SHP77 treated with DMSO at 0.1 percent for 48 hours (cell line): Measurements from ENCODE around the gene CTAG1B.
"Not testable (repeated sequence)": the region's sequence is repeated elsewhere in the genome, so short reads cannot be mapped to it uniquely, and the experiment has no call there.

ENCODE experiments used
- DNase-seq: peaks from one replicate; lab custom pipeline; 2025; lab: John Stamatoyannopoulos, UW

The CTAG1B gene

DNA sequence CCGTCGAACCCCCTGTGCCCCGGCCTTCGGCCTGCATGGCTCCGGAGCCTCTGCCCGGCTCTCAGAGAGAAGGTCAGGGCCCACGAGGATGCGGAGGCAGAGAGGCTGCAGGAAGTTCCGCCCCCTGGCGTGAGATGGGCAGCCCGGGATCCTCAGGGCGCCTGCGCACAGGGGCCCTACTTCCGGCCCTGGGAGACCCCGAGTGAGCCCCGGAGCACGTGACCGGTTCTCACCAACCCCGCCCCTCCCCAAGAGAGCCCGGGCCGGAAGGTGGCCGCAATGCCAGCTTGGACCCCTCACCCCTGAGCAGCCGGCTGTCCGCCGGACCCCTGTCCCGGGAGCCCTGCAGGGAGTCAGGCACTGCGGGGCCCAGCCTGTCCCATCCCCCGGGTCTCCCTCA is at the start of gene CTAG1B:
Gene CTAG1B (minus strand): TSS at position 101 of the 400 bp plus-strand sequence. CDS start 64 bp downstream, at position 37.
- DNase-seq, result not testable (repeated sequence)

DNA sequence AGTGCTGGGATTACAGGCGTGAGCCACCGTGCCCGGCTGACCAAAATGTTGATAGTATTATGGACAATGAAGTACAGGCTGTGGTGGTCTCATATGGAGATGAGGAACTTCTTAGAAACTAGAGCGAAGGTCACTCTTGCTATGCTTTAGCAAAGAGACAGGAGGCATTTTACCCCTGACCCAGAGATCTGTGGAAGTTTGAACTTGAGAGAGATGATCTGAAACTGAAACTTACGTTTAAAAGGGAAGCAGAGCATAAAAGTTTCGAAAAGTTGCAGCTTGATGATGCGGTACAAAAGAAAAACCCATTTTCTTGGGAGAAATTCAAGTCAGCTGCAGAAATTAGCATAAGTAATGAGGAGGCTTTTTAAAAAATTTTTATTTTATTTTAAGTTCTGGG is 42.8 kb upstream of the CTAG1B start:
- no peak for DNase-seq

DNA sequence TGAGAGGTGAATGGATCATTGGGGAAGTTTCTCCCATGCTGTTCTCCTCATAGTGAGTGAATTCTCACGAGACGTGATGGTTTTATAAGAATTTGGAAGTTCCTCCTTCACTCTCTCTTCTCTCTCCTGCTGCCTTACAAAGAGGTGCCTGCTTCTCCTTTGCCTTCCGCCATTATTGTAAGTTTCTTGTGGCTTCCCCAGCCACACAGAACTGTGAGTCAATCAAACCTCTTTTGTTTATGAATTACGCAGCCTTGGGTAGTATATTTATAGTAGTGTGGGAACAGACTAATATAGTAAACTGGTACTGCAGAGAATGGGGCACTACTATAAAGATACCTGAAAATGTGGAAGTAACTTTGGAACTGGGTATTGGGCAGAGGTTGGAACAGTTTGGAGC is 42.1 kb upstream of the CTAG1B start:
- DNase-seq, result no peak

DNA sequence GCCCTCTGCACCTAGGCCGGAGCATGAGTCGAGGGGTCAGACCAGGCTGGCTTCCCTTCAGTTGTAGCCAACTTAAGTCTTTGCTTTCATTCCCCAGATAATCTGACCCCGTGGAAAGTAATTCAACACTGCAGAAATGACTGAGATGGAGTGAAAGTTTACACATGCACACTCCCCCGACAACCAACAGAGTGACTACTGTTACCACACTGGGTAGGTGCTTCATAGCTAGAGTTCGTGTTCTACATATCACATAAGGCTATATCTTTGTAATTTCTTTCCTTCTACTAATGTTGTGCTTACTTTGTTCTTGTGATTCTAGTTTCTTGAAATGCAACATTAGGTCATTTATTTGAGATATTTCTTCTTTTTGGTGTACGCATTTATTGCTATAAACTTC is 41.5 kb upstream of the CTAG1B start:
- no peak for DNase-seq

DNA sequence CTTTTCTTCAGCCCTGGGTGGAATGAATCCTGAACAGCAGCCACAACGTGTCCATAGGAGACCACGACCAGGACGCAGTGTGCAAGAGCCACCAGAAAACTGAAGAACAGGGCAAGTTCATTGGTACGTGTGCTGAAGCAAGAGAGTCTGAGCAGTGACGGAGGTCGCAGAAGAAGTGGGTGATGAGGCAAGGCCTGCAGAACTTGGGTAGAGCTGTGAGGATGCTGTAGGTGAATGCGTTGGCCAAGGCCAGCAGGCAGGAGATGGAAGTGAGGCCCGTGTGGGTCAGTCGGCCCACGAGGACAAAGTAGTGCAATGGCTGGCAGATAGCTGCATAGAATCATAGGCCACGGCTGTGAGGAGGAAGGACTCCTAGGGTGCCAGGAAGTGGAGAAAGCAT is 39.9 kb upstream of the CTAG1B start:
- no peak for DNase-seq

DNA sequence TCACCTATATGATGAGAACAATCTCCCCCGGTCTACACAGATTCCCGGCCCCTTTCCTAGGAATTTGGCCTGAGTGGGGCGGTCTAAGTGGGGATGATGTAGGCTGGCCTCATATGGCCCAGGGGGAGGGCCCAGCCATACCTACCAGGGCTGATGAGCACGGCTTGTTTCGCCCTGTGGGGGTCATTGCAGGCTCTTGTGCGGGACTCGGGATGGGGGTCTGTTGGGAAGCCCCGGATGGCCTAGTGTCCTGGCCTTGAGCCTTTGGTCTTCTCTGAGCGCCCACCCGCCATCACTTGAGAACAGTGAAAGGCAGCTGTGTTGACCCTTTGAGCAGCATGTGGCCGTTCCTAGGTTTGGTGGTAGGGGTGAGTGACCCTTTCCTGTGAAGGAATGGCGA is 39.1 kb upstream of the CTAG1B start:
- DNase-seq, result no peak

DNA sequence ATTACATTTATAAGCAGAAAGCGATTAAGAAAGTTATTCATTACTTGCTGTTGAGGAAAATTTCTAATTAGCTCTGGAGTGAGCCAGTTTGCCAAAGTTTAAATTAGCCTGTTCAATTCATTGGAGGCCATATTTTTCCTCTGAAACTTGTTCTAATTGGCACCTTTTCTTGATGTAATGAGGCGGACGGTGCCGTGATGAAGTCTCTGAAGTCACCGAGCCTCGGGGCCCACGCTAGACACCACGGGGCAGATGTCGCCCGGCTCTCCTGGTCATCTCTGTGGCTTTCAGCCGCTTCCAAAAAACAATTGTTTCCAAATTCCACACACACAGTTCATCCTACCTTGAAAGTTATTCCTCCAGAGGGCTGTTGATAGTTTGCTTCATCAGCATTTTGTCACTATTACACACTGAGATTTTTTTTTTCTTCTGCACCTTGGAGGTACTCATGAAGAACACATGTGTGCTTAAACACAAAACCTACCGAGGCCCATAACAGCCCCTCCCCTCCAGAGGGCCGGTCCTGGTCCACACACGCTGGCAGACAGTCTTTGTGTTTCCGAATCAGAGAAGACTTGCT is 38.2 kb upstream of the CTAG1B start:
- DNase-seq, result no peak

DNA sequence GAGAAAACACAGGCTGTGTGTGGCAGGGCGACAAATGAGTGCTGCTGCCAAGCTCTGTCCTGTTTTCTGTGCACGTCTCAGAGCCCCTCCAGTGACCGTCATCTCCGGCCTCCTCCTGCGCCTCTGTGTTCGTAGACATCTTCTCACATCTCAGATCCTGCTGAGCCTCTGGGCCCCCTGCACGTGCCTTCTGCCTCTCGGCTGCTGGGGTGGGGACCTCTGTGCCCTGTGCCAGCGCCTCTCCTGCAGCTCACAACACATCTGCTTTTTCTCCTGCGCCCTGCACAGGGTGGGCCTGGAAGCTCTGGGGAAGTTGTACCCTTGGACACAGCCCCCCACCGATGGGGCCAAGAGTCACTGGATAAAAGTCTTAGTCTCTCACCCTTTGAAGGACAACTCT is 36.7 kb upstream of the CTAG1B start:
- no peak for DNase-seq

DNA sequence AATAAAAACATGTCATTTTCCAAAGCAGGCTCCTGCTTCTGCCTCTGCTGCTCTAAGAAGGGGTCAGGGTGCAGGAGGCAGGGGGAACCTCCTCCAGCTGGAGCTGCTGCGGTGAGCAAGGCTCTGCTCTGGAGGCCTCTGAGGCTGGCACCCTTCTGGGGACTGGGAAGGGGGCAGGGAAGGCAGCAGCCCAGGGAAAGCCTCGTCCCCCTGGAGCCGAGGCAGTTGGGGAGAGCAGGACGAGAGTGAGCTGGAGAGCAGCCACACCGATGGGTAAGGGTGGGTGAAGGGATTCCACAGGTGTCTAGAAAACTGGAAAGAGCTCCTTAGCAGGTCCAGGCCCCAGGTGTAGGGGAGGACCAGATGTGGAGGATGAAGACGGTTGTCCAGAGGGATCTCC is 36.3 kb upstream of the CTAG1B start:
- DNase-seq, result no peak

DNA sequence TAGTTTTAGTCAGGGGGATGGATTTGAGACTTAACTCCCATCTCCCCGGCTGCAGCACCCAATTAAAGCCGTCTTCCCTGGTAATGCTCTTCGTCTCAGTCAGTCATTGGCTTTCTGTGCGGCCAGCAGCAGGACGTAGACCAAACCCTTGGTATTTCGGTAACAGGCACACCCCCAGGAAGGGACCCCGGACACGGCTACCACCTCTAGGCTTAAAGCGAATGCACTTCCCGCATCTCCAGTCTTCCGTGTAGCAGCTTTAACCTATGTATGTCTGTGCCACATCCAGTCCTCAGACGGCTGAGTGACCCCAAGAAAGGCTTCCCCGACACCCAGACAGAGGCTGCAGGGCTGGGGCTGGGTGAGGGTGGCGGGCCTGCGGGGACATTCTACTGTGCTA is 35.8 kb upstream of the CTAG1B start:
- DNase-seq, result no peak

DNA sequence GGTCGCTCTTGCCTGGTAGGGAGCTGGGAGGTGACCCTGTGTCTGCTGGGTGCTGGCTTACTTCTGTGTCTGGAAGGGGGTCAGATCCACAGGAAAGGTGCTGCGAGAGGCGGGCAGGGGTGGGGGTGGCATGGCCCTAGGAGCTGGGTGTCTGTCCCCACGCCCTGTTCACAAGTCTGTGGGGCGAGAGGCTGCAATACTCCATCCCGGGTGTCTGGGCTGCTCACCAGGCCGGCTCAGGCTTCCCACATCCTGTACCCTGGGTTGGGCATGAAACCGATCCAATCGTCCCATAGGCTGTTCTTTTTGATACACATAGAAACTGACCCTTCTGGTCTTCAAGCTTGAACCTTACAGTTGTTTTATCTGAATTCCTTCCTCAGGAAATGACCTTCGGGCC is 35.3 kb upstream of the CTAG1B start:
- DNase-seq, result no peak

DNA sequence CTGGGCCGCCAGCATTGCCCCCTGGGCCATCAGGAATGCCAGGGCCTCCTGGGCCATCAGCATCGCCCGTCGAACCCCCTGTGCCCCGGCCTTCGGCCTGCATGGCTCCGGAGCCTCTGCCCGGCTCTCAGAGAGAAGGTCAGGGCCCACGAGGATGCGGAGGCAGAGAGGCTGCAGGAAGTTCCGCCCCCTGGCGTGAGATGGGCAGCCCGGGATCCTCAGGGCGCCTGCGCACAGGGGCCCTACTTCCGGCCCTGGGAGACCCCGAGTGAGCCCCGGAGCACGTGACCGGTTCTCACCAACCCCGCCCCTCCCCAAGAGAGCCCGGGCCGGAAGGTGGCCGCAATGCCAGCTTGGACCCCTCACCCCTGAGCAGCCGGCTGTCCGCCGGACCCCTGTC is 34.3 kb upstream of the CTAG1B start, which contains the start of gene CTAG2:
Gene CTAG2 (minus strand): TSS at position 167 of the 400 bp plus-strand sequence. CDS start 64 bp downstream, at position 103.
- not testable (repeated sequence) for DNase-seq

DNA sequence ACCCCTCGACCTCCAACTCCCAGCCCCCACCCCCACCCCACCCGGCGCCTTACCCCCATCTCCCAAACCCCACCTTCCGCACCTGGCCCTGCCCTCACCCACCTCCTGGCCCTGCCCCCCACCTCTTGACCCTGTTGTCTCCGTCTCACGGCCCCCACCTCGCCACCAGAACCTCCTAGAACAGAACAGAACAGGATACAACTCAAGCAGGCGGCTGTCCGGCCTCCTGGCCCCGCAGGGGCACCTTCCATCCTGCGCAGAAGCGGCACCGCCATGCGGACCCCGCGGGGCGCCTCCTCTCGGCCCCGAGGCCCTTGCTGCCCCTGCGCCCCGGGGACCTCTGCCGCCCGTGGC is 33.9 kb upstream of the CTAG1B start:
- DNase-seq, result no peak

DNA sequence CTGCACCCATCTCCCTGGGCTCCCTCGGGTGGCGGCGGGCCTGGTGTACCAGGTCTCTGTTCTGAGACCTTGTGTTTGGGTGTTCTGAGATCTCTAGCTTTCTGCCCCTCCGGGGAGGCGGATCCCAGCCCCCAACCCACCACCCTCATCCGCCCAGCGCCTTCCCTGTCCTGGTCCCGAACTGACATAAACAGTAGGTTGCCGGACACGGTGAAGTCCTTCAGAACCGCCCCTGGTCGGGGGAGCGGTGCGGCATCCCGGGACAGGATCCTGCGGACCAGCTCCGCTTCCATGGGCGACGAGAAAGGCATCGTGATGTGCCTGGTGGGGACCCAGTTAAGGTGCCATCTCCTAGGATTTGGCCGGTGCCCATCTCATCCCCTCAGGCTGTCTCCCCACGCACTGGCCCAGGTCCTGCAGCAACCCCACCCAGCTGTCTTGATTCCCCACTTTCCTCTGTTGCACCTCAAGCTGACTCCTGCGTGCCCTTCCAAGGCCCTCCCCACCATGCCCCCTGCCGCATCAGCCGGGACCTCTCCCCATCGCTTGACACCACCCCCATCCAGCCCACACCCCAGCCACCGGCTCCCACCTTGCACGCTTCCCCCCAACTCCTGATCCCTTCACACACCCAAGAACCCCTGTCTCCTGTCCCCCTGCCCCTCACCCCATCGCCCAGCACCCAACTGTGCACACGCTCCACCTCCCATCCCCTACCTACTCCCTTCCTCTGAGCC is 33.4 kb upstream of the CTAG1B start:
- DNase-seq, result no peak

DNA sequence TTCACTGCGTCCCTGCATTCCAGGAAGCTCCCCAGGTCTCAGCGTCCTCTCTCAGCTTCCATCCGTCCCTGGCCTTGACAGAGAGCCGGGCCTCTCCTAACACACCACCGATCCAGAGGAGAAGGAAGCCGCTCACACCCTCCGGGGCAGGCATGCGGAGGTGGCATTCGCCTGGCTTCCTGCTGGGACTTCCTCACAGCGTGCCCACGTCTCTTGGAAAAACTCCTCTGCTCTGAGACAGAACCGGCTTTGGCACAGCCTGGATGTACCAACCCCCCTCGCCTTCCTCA is 31.1 kb upstream of the CTAG1B start:
- DNase-seq, result no peak

DNA sequence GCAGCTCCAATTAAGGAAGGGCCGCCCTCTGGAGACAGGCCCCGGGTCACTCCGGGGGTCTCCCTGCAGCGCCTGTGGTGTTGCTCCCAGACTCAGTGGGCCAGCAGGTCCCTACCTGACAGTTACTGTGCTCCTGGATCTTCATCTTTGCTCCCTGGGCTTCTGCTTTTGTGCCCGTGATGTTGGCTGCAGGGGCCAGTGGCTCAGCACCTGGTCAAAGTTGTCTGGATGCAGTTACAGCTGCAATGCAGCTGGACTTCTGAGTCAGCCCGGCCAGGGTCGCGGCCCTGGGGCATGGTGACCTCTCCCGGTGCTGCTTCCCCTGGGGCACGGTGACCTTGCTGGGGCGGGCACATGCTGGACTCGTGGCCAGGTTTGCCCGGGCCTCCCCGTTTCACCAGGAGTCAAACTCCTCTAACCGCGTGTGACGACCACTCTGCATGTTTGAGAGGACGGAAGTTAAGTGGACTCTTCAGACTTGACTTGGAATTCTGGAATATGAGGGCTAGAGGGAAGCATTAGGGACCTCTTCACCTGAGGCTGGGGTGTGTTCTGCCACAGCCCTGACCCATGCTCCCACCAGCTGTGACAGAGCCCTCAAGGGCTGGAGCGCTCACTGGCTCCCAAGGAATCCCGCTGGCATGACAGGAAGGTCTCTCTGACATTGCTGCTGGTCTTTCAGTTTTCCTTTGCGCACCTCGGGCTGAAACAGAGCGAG is 30.6 kb upstream of the CTAG1B start:
- DNase-seq, result no peak

DNA sequence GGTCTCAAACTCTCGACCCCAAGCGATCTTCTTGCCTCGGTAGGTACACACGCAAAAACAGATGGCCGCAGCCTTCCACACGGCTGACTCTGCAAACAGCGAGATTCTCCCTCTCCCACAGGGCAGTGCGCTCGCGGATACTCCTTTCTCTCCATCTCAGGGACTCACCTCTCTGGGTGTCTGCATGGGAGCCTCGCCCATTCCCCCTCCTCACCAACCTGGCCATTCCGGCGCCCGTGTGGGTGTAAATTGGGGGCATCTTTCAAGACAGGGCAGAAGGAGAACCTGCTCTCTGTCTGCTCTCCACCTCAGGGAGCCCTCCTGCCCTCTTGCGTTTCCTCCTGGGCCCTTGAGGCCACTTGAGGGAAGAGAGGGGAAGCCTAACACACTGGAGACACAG is 29.8 kb upstream of the CTAG1B start:
- no peak for DNase-seq

DNA sequence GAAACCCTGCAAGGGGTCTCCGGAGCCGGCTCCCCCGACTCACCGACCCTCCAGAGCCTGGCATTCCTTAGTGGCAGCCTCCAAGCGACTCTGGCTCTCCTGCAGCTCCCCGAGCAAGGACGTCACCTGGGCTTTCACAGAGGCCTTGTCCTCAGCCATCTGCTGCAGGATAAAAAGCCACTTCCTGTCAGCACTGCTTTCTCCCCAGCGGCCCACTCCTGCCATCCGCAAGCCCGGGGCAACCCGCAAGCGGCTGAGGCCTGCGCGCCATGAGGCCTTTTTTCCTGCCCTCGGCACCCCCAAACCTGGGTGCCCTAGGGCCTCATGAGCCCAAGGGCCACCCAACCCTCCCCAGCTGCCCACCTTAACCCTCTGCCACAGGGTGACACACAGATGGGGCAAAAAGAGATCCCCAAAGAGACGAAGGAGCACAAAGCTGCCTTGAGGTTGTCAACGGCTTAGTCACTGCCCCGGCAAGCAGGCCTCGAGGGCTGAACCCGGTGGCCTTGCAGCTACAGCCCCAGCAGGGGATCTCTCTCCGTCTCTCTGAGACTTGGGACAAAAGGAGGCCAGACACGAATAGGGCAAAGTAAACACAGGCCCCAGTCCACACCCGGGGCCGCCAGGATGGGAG is 26.8 kb upstream of the CTAG1B start:
- DNase-seq, result not testable (repeated sequence)

DNA sequence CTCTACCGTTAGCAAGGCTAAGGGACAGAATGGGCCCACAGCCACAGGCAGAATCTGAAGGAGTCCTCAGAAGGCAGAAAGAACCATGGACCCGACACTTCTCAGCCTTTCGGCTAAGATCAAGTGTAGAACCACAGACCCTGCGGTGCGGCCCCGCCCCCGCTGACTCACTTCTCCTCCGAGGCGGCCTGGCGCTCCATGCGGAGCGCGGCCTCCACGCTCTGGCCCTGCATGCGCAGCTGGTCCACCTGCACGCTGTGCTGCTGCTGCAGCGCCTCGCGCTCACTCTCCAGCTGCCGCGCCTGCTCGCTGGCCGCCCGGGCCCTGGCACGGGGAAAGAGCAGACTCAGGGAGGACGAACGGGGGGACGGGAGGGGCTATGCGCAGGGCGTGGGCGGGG is 24.6 kb upstream of the CTAG1B start:
- not testable (repeated sequence) for DNase-seq

DNA sequence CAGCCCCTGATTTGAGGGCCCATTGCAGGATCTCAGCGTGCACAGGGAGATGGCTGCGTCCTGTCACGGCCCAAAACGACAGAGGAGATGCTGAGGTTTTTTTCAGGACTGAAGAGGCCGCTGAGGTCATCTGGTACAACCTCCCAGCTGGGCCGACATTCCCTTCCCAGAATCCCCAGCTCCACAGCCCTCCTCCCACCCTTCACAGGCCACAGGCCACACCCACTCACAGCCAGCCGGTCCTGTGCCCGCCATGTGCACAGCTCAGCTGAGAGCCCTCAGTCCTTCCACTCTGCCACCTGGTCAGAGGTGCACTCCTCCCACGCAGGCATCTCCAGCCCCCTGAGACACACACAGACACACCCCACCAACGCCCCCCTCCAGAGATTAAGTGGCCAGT is 22.7 kb upstream of the CTAG1B start:
- not testable (repeated sequence) for DNase-seq

DNA sequence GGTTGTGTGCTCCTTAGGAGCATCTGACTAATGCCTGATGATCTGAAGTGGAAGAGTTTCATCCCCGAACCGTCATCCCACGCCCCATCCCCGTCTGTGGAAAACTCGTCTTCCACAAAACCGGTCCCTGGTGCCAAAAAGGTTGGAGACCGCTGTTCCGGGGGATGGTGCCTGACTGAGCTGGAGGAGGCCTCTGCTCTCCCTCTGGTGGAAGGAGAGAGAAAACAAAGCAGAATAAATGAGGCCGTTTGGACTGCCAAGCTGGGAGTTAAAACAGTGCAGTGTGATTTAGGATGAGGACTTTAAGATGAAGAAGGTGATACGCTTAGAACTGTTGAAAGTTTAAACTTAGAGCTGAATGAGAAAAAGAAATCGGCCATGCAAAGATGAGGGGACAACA is 14.6 kb upstream of the CTAG1B start:
- not testable (repeated sequence) for DNase-seq

DNA sequence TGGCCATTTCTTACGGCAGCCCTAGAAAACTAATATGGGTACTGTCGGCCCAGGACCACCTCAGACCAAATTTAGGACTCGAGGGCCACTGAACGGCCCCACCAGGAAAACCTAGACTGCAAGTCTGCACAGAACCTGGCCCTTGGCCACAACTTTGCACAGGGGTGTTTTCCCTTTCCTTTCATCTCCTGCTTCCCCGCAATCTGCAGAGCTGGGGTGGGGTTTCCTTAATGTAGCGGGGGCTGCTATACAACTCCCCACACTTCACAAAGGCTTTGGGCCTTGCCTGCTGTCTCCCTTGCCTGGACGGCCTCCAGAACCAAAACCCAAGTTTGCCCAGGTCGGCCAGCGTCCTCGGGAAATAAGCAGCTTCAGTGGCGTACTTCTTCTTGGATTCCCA is 11.9 kb upstream of the CTAG1B start:
- DNase-seq, result not testable (repeated sequence)

DNA sequence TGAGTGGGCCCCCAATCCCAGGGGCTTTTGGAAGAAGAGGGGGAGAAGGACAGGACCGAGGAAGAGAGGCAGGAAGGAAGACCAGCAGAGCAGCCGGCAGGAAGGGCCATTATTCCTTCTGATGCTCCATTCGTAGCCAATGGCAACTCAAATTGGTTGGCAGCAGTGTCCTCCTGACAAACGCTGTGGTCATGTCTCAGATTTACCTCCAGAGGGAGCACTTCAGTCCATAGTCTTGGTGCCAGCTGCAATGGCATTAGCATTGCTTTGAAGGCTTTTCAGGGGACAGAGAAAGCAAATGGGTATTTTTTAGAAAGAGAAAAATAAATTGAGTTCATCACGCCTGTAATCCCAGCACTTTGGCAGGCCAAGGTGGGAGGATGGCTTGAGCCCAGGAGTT is 9.9 kb upstream of the CTAG1B start:
- not testable (repeated sequence) for DNase-seq
